ENCODE results near the gene CPEB3.

Gene CPEB3

GRCh38 chr10:92108120-92108519 lies 182.8 kb downstream of the CPEB3 start:
- Mint-ChIP-seq H3K4me3 (no peak overlapping the region), H3K27ac (no peak overlapping the region)
- TF ChIP-seq CTCF (IDR thresholded peaks at IDR 0.05; ENCODE audit: unreplicated experiment in 3 of 3), result no peak

GRCh38 chr10:92103376-92104090 lies 187.3 kb downstream of the CPEB3 start:
- peaks cover 25% of the 10 kb centered on the region for H3K4me1 Mint-ChIP-seq
- no peaks in the 10 kb centered on the region for H3K9me3 Mint-ChIP-seq
- H3K27me3 Mint-ChIP-seq (ENCODE audit: low read depth), result no peaks in the 10 kb centered on the region
- TF ChIP-seq CTCF (IDR thresholded peaks at IDR 0.05; ENCODE audit: unreplicated experiment in 3 of 3), result no peak
- H3K36me3 Mint-ChIP-seq (ENCODE audit: low read depth), result no peaks in the 10 kb centered on the region
- H3K27ac Mint-ChIP-seq, result no peak overlapping the region
- no peak overlapping the region for H3K4me3 Mint-ChIP-seq

More at GRCh38 chr10:92108120-92108519, 182.8 kb downstream of the CPEB3 start:
- Mint-ChIP-seq H3K9me3 (no peaks in the 10 kb centered on the region), H3K4me1 (peaks cover 5% of the 10 kb centered on the region), H3K27me3 (ENCODE audit: low read depth) (no peaks in the 10 kb centered on the region), H3K36me3 (ENCODE audit: low read depth) (no peaks in the 10 kb centered on the region)

DNA sequence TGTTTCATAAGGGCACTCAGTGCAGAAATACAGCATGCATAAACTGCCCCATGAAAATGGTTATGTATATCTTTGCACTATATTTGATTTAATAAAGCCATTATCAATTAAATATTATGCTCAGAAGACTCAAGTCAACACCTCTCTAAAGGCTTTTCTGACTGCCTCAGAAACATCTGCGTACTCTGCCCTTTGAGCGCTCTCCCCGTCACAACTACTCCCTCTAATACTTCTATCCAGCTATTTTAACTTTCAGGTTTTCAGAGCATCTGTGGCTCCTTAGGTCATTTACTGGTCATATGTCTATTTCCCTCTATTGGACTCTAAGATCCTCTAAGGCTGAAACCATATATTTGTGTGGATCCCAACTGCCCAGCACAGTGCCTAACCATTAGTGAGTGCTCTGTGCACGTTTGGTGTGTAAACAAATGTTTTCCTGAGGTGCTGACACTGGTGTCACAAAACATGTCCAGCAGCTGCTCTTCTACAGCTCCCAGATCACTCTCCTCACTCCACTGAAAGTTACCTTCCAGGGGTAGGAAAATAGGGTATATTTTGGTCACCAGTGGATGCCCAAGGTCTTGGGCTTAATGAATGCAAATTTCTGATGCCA lies 188.2 kb downstream of the CPEB3 start:
- Mint-ChIP-seq H3K27me3 (ENCODE audit: low read depth) (no peaks in the 10 kb centered on the region), H3K36me3 (ENCODE audit: low read depth) (no peaks in the 10 kb centered on the region), H3K27ac (peak overlapping the region in 1 of 3 experiments; percentile 5), H3K4me3 (no peak overlapping the region), H3K4me1 (peaks cover 25% of the 10 kb centered on the region), H3K9me3 (no peaks in the 10 kb centered on the region)
- no peak for TF ChIP-seq CTCF (IDR thresholded peaks at IDR 0.05; ENCODE audit: unreplicated experiment in 3 of 3)

GRCh38 chr10:92094960-92095359 lies 195.9 kb downstream of the CPEB3 start:
- Mint-ChIP-seq H3K4me3 (no peak overlapping the region), H3K9me3 (no peaks in the 10 kb centered on the region), H3K36me3 (ENCODE audit: low read depth) (no peaks in the 10 kb centered on the region), H3K27me3 (ENCODE audit: low read depth) (no peaks in the 10 kb centered on the region), H3K27ac (no peak overlapping the region), H3K4me1 (no peaks in the 10 kb centered on the region)
- TF ChIP-seq CTCF (IDR thresholded peaks at IDR 0.05; ENCODE audit: unreplicated experiment in 3 of 3), result no peak

GRCh38 chr10:92091965-92092364 lies 198.9 kb downstream of the CPEB3 start:
- Mint-ChIP-seq H3K4me1 (peaks cover 5% of the 10 kb centered on the region), H3K4me3 (no peak overlapping the region), H3K9me3 (no peaks in the 10 kb centered on the region), H3K36me3 (ENCODE audit: low read depth) (no peaks in the 10 kb centered on the region), H3K27me3 (ENCODE audit: low read depth) (no peaks in the 10 kb centered on the region), H3K27ac (no peak overlapping the region)
- no peak for TF ChIP-seq CTCF (IDR thresholded peaks at IDR 0.05; ENCODE audit: unreplicated experiment in 3 of 3)
